Bronchial epithelial cell (primary cell): ENCODE data around the gene FRMD4A. TPM values are rescaled to one million over a fixed set of nuclear protein-coding genes. Genes with fewer than 3 reads are reported as not detected.

Experiments
- DNase-seq: peaks from one replicate; pipeline ENCODE4 v3.0.0-alpha.2; 2010; ENCODE audit warnings: low read depth
- FAIRE-seq: peaks from 2 replicates; lab custom pipeline; 2011; peaks lifted over from hg19 to GRCh38; lab: Jason Lieb, UNC
- H3K27me3 ChIP-seq: 2 replicates; pipeline ENCODE4 v1.5.1; 2011; ENCODE audit warnings: low read length; ENCODE audit not compliant: control insufficient read depth, insufficient read depth
- H3K36me3 ChIP-seq: 2 replicates; pipeline ENCODE4 v1.5.1; 2011; ENCODE audit warnings: low read length; ENCODE audit not compliant: control insufficient read depth, insufficient read depth
- H3K4me3 ChIP-seq: 2 replicates; pipeline ENCODE4 v1.5.1; 2011; ENCODE audit warnings: mild to moderate bottlenecking, low read depth, low read length, control low read depth
- CTCF ChIP-seq: IDR thresholded peaks from 2 replicates; pipeline ENCODE4 v1.5.1; 2011; ENCODE audit warnings: mild to moderate bottlenecking, moderate library complexity, low read length, control low read depth, inconsistent platforms; ENCODE audit not compliant: insufficient read depth, severe bottlenecking
- total RNA-seq: library from RNA; depleted of rRNA; stranded (reverse); fragments of >200 nt; gene quantifications from 2 replicates; pipeline ENCODE4 v1.2.1, GENCODE V29; 2014

Gene FRMD4A
- total RNA-seq, 1 donor from 2014 or later, result 3.2 TPM

DNA sequence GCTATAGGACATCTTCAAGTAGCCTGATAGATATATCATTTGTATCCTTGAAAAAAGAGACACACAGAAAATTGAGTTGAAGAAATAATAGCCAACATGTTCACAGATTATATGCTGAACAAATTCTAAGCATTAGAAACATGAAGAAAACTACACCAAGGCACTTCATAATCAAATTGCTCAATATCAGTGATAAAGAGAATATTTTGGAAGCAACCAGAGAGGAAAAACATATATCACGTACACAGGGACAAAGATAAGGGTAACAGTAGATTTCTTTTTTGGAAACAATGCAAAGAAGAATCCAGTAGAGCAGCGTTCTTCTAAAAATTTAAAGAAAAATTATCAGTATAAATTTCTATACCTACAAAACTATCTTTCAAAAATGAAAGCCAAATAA is 6.0 kb upstream of the FRMD4A start:
- Histone ChIP-seq H3K36me3 (no peaks in the 10 kb centered on the region), H3K4me3 (no peak overlapping the region), H3K27me3 (peaks cover 2% of the 10 kb centered on the region)
- DNase-seq, result no peak
- no peak for TF ChIP-seq CTCF
- no peak for FAIRE-seq

- Histone ChIP-seq H3K36me3 (no peaks in the 10 kb centered on the region), H3K27me3 (peaks cover 2% of the 10 kb centered on the region), H3K4me3 (no peak overlapping the region)
- DNase-seq (no peak), FAIRE-seq (no peak)
- no peak for TF ChIP-seq CTCF
These were observed 4.0 kb upstream of the FRMD4A start for GRCh38 chr10:14334771-14335170.

- Histone ChIP-seq H3K36me3 (no peaks in the 10 kb centered on the region), H3K4me3 (no peak overlapping the region), H3K27me3 (peaks cover 2% of the 10 kb centered on the region)
- no peak for TF ChIP-seq CTCF
- DNase-seq (no peak), FAIRE-seq (no peak)
These were observed 2.9 kb upstream of the FRMD4A start for GRCh38 chr10:14333606-14334005.

GRCh38 chr10:14332903-14333302 is 2.2 kb upstream of the FRMD4A start:
- DNase-seq, result no peak
- no peak for FAIRE-seq
- H3K36me3 ChIP-seq, result no peaks in the 10 kb centered on the region
- H3K4me3 ChIP-seq, result no peak overlapping the region
- no peak for TF ChIP-seq CTCF
- peaks cover 2% of the 10 kb centered on the region for H3K27me3 ChIP-seq

DNA sequence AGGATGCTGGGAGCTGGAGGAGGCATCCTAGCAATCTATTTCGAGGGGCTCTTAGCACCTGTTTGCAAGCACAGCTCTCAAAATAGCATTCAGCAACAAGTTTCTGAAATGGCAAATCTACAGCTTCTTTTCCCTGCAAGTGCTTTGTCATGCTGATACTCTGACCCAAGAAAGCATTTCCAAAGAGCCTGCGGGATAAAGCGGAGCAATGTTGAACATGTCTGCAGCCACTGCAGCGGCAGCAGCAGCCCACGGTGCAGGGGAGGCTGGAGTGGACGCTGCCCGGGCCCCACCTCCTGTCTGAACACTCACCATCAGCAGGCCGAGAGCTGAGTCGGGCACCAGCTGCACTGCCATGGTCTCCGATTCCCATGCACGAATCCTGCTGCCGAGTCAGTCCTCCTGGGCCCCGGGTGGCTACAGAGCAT is 964 bp downstream of the FRMD4A start:
- FAIRE-seq, result no peak
- Histone ChIP-seq H3K27me3 (peaks cover 2% of the 10 kb centered on the region), H3K36me3 (no peaks in the 10 kb centered on the region), H3K4me3 (no peak overlapping the region)
- DNase-seq, result no peak
- no peak for TF ChIP-seq CTCF
